Omental fat pad (tissue), 4 donors: Measurements from ENCODE around the gene LUZP2. TPM values are rescaled to one million over a fixed set of nuclear protein-coding genes. Genes with fewer than 3 reads are reported as not detected.

ENCODE experiments used
- ATAC-seq: fragments of 150-250 bp; one replicate; pipeline ENCODE4 v1.9.1; 2016; ENCODE audit warnings: mild to moderate bottlenecking, moderate library complexity; ENCODE audit not compliant: low FRiP score
- DNase-seq: peaks from one replicate; pipeline ENCODE4 v3.0.0-alpha.2; 2019; ENCODE audit warnings: low spot score
- CTCF ChIP-seq, 3 donors: fragments of 450-650 bp; IDR thresholded peaks; one replicate each; pipeline ENCODE4 v1.5.1; 2016 to 2017; ENCODE audit warnings: antibody characterized with exemption in 3 of 3, mild to moderate bottlenecking in 3 of 3, moderate library complexity in 2 of 3
- total RNA-seq, 4 donors: library from RNA; depleted of rRNA; stranded (reverse); fragments of >200 nt; gene quantifications; one replicate each; pipeline ENCODE4 v1.1.0, GENCODE V29; 2016

LUZP2 gene
- total RNA-seq, 4 donors from 2014 or later, result 0.63 TPM; not detected in 3

- no peak for ATAC-seq
- TF ChIP-seq CTCF (IDR thresholded peaks at IDR 0.05), result no peak
These were observed 139.4 kb downstream of the LUZP2 start for GRCh38 chr11:24636291-24636629.

GRCh38 chr11:24637520-24637919, 140.7 kb downstream of the LUZP2 start:
- DNase-seq, result no peak
- no peak for TF ChIP-seq CTCF (IDR thresholded peaks at IDR 0.05)
- ATAC-seq, result no peak

More at GRCh38 chr11:24636291-24636629, 139.4 kb downstream of the LUZP2 start:
- no peak for DNase-seq

- DNase-seq, result no peak
- peak; percentile 93 for ATAC-seq
- TF ChIP-seq CTCF (IDR thresholded peaks at IDR 0.05), result no peak
These were observed 145.8 kb downstream of the LUZP2 start for GRCh38 chr11:24642648-24643047.

- TF ChIP-seq CTCF (IDR thresholded peaks at IDR 0.05), result no peak
- DNase-seq, result no peak
- ATAC-seq, result no peak
These were observed 148.7 kb downstream of the LUZP2 start for GRCh38 chr11:24645563-24645962.

- TF ChIP-seq CTCF (IDR thresholded peaks at IDR 0.05), result no peak
- ATAC-seq, result no peak
These were observed 155.0 kb downstream of the LUZP2 start for GRCh38 chr11:24651873-24652272.

GRCh38 chr11:24653901-24654300, 157.0 kb downstream of the LUZP2 start:
- TF ChIP-seq CTCF (IDR thresholded peaks at IDR 0.05), result no peak
- ATAC-seq, result no peak

More at GRCh38 chr11:24651873-24652272, 155.0 kb downstream of the LUZP2 start:
- no peak for DNase-seq

GRCh38 chr11:24661331-24661730, 164.5 kb downstream of the LUZP2 start:
- no peak for ATAC-seq
- DNase-seq, result no peak
- TF ChIP-seq CTCF (IDR thresholded peaks at IDR 0.05), result no peak

More at GRCh38 chr11:24653901-24654300, 157.0 kb downstream of the LUZP2 start:
- DNase-seq, result no peak
